NCI-H446 treated with DMSO at 0.1 percent for 48 hours (cell line): ENCODE data around the gene PTK6.

Experiments
- DNase-seq: peaks from one replicate; lab custom pipeline; 2025; lab: John Stamatoyannopoulos, UW

Gene PTK6

GRCh38 chr20:63557481-63557891 lies 20.3 kb upstream of the PTK6 start:
- DNase-seq = no peak

GRCh38 chr20:63556873-63557478 lies 19.8 kb upstream of the PTK6 start:
- no peak for DNase-seq

DNA sequence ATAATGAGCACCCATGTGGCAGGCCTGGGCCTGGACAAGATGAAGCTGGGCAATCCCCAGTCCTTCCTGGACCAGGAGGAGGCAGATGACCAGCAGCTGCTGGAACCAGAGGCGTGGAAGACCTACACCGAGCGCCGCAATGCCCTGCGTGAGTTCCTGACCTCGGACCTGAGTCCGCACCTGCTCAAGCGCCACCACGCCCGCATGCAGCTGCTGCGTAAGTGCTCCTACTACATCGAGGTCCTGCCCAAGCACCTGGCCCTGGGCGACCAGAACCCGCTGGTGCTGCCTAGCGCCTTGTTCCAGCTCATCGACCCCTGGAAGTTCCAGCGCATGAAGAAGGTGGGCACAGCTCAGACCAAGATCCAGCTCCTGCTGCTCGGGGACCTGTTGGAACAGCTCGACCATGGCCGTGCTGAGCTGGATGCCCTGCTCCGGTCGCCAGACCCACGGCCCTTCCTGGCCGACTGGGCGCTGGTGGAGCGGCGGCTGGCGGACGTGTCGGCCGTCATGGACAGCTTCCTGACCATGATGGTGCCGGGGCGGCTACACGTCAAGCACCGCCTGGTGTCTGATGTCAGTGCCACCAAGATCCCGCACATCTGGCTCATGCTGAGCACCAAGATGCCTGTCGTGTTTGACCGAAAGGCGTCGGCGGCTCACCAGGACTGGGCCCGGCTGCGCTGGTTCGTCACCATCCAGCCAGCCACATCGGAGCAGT lies 18.6 kb upstream of the PTK6 start:
- DNase-seq = no peak

- DNase-seq = no peak
These were observed 17.4 kb upstream of the PTK6 start for GRCh38 chr20:63554361-63555278.

- DNase-seq = no peak
These were observed 16.7 kb upstream of the PTK6 start, which contains the start of gene FNDC11 for GRCh38 chr20:63553933-63554290. FNDC11 (plus strand) TSS chr20:63554159; CDS start chr20:63555664, 1,505 bp downstream.

- DNase-seq = no peak
These were observed 16.2 kb upstream of the PTK6 start for GRCh38 chr20:63553251-63553932.

DNA sequence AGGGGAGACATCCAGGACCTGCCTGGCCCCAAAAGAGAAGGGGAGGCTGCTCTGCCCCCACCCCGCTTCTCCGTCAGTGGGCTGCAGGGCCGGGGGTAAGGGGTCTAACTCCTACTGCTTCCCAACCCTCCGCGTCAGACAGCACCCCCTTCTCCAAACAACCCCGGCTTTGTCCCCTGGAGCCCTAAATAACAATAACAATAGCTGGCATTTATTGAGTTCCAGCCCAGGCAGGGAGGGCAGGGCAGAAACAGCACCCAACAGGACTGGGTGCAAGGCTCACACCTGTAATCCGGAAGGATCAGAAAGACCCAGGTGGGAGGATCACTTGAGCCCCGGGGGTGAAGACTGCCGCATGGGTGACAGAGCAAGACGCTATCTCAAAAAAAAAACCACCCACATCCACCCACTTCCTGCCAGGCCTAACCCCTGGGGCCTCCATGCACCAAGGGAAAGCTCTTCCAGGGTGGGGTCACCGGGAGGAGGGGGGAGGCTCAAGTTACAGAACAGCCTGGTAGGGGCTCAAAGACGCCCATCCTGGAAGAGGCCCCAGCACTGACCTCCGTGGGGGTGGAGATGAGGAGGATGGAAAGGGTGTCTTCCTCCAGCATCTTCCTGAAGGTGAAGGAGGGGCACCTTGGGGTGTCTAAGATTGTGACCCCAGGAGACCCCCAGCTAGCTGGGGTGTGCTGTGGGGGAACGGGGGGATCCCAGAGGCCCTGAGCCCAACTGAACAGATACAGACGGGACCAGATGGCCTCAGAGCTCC lies 15.5 kb upstream of the PTK6 start:
- DNase-seq = no peak

DNA sequence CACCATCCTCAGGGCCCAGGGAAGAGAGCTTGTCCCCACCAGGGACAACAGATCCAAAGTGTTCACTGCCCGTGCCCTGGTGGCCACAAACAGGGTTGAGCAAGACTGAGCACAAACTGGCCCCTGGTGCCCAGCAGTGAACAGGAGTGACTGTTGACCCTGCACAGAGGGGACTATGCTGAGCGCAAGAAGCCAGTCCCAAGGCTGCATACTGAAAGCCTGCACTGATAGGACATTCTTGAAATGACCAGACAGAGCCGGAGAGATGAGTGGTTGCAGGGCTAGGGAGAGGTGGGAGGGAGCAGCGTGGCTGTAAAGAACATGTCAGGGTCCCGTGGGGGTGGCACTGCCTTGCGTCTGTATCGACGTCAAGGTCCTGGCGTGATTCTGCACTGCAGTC lies 13.9 kb upstream of the PTK6 start:
- DNase-seq = no peak

DNA sequence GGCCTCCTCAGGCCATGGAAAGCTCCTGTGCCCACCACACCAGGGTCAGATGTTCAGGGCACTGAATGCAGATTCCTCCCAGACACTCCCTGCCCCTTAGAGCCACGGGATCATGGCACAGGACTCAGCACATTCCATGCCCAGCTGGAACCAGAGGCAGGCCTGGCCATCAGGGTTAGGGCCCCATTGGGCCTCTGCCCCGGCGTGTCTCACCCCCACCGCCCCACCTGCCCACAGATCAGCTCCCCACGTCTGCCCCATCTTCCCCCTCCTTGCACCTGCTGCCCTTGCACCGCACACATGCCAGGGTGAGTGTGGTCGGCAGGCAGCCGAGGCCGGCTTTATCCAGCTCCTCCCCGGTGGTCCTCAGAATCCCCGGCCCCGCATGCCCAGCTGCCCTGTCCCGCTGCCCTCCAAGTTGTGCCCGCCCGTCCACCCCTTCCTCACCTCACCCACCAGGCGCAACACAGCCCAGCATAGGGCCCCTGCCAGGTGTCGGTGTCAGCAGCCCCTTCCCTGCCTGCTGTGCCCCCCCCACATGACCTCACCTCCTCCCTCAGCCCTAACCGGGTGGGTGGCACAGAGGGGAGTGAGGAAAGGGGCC lies 12.6 kb upstream of the PTK6 start:
- DNase-seq = no peak

DNA sequence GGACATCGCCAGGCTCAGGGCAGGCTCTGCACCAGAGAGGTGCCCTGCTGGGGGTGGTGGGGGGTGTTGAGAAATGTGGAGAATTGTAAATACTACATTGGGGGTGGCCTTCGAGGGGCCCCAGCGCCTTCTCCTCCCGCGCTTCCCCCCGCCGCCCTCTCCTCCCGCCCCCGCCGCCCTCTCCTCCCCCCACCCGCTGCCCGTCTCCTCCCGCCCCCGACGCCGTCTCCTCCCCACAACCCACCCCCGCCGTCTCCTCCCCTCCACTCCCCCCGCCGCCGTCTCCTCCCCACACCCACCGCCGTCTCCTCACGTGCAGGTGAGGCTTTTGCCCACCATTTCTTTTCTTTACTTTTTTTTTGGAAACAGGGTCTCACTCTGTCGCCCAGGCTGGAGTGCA lies 11.8 kb upstream of the PTK6 start:
- no peak for DNase-seq

DNA sequence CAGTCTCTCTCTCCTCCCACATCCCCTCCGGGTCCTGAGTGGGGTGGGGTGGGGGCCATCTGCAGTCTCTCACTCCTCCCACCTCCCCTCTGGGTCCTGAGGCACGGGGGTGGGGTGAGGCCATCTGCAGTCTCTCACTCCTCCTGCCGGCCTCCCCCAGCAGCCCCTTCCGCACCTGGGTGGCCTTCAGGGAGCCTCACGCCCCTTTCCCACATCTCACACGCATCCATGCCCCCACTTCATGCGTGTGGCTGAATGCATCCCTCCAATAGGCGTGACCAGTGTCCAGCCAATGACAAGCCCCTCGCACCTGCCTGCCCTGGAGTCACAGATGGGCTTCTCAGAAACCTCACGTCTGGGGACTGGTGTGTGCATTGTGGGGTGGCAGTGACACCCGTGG lies 11.4 kb upstream of the PTK6 start:
- no peak for DNase-seq

DNA sequence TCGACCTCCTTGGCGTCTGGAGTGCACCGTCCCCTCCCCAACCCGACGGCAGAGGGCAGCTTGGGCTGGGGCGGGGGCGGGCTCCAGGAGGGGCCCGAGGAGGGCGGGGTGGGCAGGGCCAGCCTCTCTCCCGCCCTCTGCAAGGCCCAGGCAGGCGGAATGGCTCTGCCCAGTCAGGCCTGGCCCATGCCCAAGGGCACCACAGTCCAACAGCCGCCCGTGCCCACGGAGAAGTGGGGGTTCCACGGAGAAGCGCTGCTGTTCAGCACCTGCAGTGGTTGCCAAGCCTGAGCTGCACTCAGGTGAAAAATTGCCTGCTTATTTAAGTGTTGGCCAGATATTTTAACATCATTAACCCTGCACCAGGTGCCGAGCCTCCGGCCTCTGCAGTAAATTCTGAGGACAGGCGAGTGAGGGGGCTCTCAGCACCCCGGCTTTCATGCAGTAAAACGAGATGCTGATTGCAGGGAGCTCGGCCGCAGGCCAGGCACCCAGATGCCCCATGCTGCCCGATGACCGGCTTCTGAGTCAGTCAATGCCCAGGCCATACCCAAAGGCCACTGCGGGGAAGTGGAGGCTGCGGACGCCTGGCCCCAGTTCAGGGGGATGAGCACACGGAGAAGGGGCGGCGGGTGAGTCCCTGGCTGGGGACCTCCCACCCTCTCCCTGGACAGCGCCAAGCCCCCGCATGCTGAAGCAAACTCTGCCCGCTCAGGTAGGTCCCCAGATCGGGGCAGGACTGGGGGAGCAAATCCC lies 10.7 kb upstream of the PTK6 start, which contains the start of gene SRMS:
SRMS (minus strand) TSS at position 25 of the 756 bp plus-strand sequence. CDS start 286 bp downstream, outside the sequence.
- no peak for DNase-seq

DNA sequence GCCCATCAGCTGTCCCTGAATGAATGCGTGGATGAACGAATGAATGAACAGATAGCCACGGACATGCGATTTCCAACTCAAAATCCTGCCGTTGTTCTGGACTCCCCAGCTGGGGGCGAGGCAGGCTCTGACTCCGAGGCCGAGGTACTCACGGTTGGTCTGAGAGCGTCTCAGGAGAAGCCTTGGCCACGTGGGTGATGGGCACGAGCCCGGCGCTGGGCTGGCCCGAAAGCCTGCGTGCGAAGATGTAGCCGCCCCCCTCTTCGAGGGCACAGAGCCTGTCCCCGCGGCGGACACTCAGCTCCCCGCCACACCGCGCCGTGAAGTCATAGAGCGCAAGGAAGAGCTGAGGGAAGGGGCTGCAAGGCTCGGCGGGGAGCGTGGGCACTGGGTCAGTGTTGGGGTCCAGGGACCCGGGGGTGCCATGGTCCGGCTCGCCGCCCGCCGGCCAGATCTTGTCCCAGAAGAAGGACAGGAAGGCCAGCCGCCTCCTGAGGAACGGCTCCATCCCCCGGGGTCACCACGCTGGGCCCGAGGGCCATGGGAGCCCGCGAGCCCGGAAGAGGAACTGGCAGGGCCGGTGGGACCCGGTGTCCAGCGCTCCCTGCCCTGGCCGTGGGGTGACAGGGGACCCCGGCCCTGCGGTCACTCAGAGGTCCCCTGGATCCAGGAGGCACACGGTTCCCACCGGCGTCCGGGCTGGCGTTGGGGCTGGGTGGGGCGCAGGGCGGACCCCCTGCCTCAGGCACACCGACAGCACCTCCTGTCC lies 10.0 kb upstream of the PTK6 start:
- DNase-seq = no peak

- no peak for DNase-seq
These were observed 9.2 kb upstream of the PTK6 start for GRCh38 chr20:63546256-63546955.

GRCh38 chr20:63545814-63546213 lies 8.6 kb upstream of the PTK6 start:
- DNase-seq = no peak

- no peak for DNase-seq
These were observed 7.9 kb upstream of the PTK6 start for GRCh38 chr20:63544958-63545516.

DNA sequence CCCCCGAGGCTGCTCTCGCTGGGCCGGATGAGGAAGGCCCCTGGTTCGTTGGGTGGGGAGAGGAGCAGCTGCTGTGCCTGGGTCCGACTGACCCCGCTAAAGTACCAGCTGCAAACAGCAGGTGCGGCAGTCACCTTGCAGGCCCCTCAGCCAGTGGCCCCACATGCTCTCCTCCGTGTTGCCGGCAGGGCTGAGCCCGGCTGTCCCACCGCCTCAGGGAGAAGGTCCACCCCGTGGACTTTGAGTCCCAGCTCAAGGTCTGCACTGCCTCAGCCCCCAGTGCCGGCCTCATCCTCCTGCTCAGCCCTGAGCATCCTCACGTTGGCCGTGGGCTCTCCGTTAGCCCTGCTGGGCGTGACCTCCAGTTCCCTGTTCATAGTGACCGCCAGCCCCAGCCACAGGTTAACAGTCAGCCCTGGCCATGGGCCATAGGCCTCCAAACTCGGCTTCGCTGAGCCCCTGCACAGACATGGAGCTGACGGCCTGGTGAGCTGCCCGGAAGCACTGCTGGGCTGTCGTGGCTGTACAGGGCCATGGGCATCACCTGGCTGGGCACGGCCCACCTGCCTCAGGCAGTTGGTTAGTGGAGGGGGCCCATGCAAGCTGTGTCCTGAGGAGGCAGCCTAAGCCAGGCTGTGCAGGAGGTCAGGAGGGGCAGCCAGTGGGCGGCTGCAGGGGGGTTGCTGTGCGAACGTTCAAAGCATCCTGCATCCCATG lies 7.2 kb upstream of the PTK6 start:
- no peak for DNase-seq

DNA sequence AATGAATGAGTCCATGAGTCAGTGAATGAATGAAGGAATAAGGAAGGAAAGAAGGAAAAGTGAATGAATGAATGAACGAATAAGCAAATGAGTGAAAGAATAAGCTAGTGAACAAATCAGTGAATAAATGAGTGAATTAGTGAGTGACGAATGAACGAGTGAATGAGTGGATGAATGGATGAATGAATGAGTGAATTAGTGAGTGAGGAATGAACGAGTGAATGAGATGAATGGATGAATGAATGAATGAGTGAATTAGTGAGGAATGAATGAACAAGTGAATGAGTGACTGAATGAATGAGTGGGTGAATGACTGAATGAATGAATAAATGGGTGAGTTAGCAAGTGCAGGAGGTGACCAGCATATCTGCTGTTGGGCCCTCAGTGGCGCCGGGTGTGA lies 6.6 kb upstream of the PTK6 start:
- DNase-seq = no peak
